CD4-positive, alpha-beta T cell (primary cell): ENCODE results near the gene SFRP5. TPM values are rescaled to one million over a fixed set of nuclear protein-coding genes. Genes with fewer than 3 reads are reported as not detected.

Experiments
- ATAC-seq: fragments of 200-7000 bp; cut with Tn5 transposase; one replicate; pipeline ENCODE4 v1.10.0; 2022; ENCODE audit warnings: mild to moderate bottlenecking; ENCODE audit not compliant: poor library complexity
- CTCF ChIA-PET: fragments of 350-600 bp; sonication (Branson Sonifier 250); formaldehyde crosslinking; loops from one replicate; lab custom pipeline; 2021; ENCODE audit warnings: antibody characterized with exemption, inconsistent platforms; lab: Charles Lee
- POLR2A ChIA-PET: fragments of 350-600 bp; sonication (Branson Sonifier 250); formaldehyde crosslinking; loops from one replicate; lab custom pipeline; 2021; ENCODE audit warnings: antibody characterized with exemption, inconsistent platforms; lab: Charles Lee
- DNase-seq, 14 experiments: peaks; one replicate each; pipeline ENCODE4 v3.0.0-alpha.2; 2013 to 2020; ENCODE audit warnings: mixed read lengths in 2 of 14
- H3K27ac ChIP-seq, 2 donors: one replicate each; pipeline versions ENCODE4 v1.5.1 to v1.7.0; 2013; ENCODE audit warnings: low read length in 2 of 2, low read depth in 1 of 2, mild to moderate bottlenecking in 1 of 2
- H3K27me3 ChIP-seq, 2 experiments: 1 replicate in 1 of 2; 2 replicates in 1 of 2; pipeline versions ENCODE4 v1.6.1 to v1.7.0; 2013; ENCODE audit warnings: low read length in 2 of 2, control low read depth in 1 of 2, mild to moderate bottlenecking in 1 of 2, moderate library complexity in 1 of 2; ENCODE audit not compliant: insufficient read depth in 2 of 2, control insufficient read depth in 1 of 2
- H3K36me3 ChIP-seq: one replicate; pipeline ENCODE4 v1.6.1; 2013; ENCODE audit warnings: low read length, control low read depth; ENCODE audit not compliant: insufficient read depth
- H3K4me1 ChIP-seq: one replicate; pipeline ENCODE4 v1.6.1; 2013; ENCODE audit warnings: low read length, control low read depth; ENCODE audit not compliant: insufficient read depth
- H3K4me3 ChIP-seq: one replicate; pipeline ENCODE4 v1.5.1; 2013; ENCODE audit warnings: mild to moderate bottlenecking, low read length, moderate library complexity
- H3K9me3 ChIP-seq, 2 experiments: 1 replicate in 1 of 2; 2 replicates in 1 of 2; pipeline versions ENCODE4 v1.6.1 to v1.7.0; 2013; ENCODE audit warnings: low read length in 2 of 2, mild to moderate bottlenecking in 2 of 2, control low read depth in 1 of 2, moderate library complexity in 1 of 2; ENCODE audit not compliant: control insufficient read depth in 1 of 2, insufficient read depth in 1 of 2
- H3K27ac Mint-ChIP-seq: one replicate; pipeline ENCODE4 v1.8.0; 2020; ENCODE audit warnings: mixed read lengths
- H3K27me3 Mint-ChIP-seq: one replicate; pipeline ENCODE4 v1.8.0; 2021; ENCODE audit warnings: mixed read lengths
- H3K36me3 Mint-ChIP-seq: one replicate; pipeline ENCODE4 v1.8.0; 2021; ENCODE audit warnings: low read depth, mixed read lengths
- H3K4me1 Mint-ChIP-seq: one replicate; pipeline ENCODE4 v1.8.0; 2021; ENCODE audit warnings: low read depth, mixed read lengths
- H3K4me3 Mint-ChIP-seq: one replicate; pipeline ENCODE4 v1.8.0; 2020; ENCODE audit warnings: mild to moderate bottlenecking, mixed read lengths
- H3K9me3 Mint-ChIP-seq: one replicate; pipeline ENCODE4 v1.8.0; 2020; ENCODE audit warnings: mixed read lengths
- CTCF ChIP-seq: fragments of 200-600 bp; IDR thresholded peaks from one replicate; pipeline ENCODE4 v1.8.0; 2022; ENCODE audit warnings: antibody characterized with exemption, mild to moderate bottlenecking
- intact Hi-C, 2 experiments: fragments of 100-400 bp; cut with DNase I in 1 of 2; cut with micrococcal nuclease in 1 of 2; formaldehyde crosslinking; loops; one replicate each; pipeline versions ENCODE4 v1.15.1 to v1.9.0; 2023 to 2025; cut with DNase I, micrococcal nuclease
- total RNA-seq, 174 experiments: library from RNA in 2 of 174; stranded (reverse) in 2 of 174; gene quantifications; one replicate each; pipeline ENCODE4 v1.2.3 and lab custom pipeline; 2021 to 2026

The SFRP5 gene
- total RNA-seq, 2 experiments from 2014 or later, result not detected

- H3K27me3 Mint-ChIP-seq, result no peaks in the 10 kb centered on the region
- Histone ChIP-seq H3K4me1 (no peaks in the 10 kb centered on the region), H3K27me3 (peaks cover 0 to 3% of the 10 kb centered on the region in 2 experiments), H3K27ac (no peak overlapping the region), H3K4me3 (no peak overlapping the region), H3K36me3 (no peaks in the 10 kb centered on the region), H3K9me3 (no peaks in the 10 kb centered on the region)
- no peak for DNase-seq
- intact Hi-C loops, result no loop called here
- H3K4me3 Mint-ChIP-seq, result no peak overlapping the region
- no peaks in the 10 kb centered on the region for H3K36me3 Mint-ChIP-seq
- no peaks in the 10 kb centered on the region for H3K9me3 Mint-ChIP-seq
- TF ChIP-seq CTCF, result no peak
- no peak for ATAC-seq
- POLR2A ChIA-PET, result no interaction called here
- no peaks in the 10 kb centered on the region for H3K4me1 Mint-ChIP-seq
- CTCF ChIA-PET, result no interaction called here
- H3K27ac Mint-ChIP-seq, result no peak overlapping the region
These were observed 44.8 kb upstream of the SFRP5 start for GRCh38 chr10:97816609-97817008.

GRCh38 chr10:97814996-97815395 lies 43.2 kb upstream of the SFRP5 start:
- no peaks in the 10 kb centered on the region for H3K4me1 Mint-ChIP-seq
- H3K27me3 Mint-ChIP-seq, result no peaks in the 10 kb centered on the region
- POLR2A ChIA-PET, result no interaction called here
- intact Hi-C loops, result loop anchor here in 1 of 2 experiments (5.0 kb wide), 1 partner anchor 32 kb away; the partner anchor contains the start of gene GOLGA7B
- Histone ChIP-seq H3K4me3 (no peak overlapping the region), H3K4me1 (no peaks in the 10 kb centered on the region), H3K9me3 (no peaks in the 10 kb centered on the region), H3K27ac (no peak overlapping the region), H3K27me3 (no peaks in the 10 kb centered on the region), H3K36me3 (no peaks in the 10 kb centered on the region)
- CTCF ChIA-PET, result no interaction called here
- H3K4me3 Mint-ChIP-seq, result no peak overlapping the region
- DNase-seq (no peak), ATAC-seq (no peak)
- no peaks in the 10 kb centered on the region for H3K9me3 Mint-ChIP-seq
- no peak for TF ChIP-seq CTCF
- no peaks in the 10 kb centered on the region for H3K36me3 Mint-ChIP-seq
- no peak overlapping the region for H3K27ac Mint-ChIP-seq

- POLR2A ChIA-PET, result no interaction called here
- H3K36me3 Mint-ChIP-seq, result no peaks in the 10 kb centered on the region
- no peak overlapping the region for H3K27ac Mint-ChIP-seq
These were observed 41.5 kb upstream of the SFRP5 start for GRCh38 chr10:97813311-97813710.

More at GRCh38 chr10:97813311-97813710, 41.5 kb upstream of the SFRP5 start:
- ATAC-seq, result no peak
- no peaks in the 10 kb centered on the region for H3K27me3 Mint-ChIP-seq
- Histone ChIP-seq H3K27me3 (no peaks in the 10 kb centered on the region), H3K9me3 (no peaks in the 10 kb centered on the region), H3K4me1 (no peaks in the 10 kb centered on the region), H3K4me3 (no peak overlapping the region), H3K27ac (no peak overlapping the region), H3K36me3 (no peaks in the 10 kb centered on the region)
- no peaks in the 10 kb centered on the region for H3K4me1 Mint-ChIP-seq
- CTCF ChIA-PET, result no interaction called here
- no peaks in the 10 kb centered on the region for H3K9me3 Mint-ChIP-seq
- DNase-seq, result no peak
- intact Hi-C loops, result loop anchor here in 1 of 2 experiments (5.0 kb wide), 1 partner anchor 34 kb away; the partner anchor contains the start of gene GOLGA7B
- TF ChIP-seq CTCF, result no peak
- no peak overlapping the region for H3K4me3 Mint-ChIP-seq
